H1 (cell line): ENCODE measurements around the gene MCEE. TPM values are rescaled to one million over a fixed set of nuclear protein-coding genes. Genes with fewer than 3 reads are reported as not detected.

Source experiments
- CTCF ChIA-PET: fragments of 300-600 bp; sonication (Branson Sonifier 250); formaldehyde crosslinking; loops from one replicate; lab custom pipeline; 2021; ENCODE audit not compliant: partially characterized antibody; lab: Charles Lee
- POLR2A ChIA-PET: fragments of 300-600 bp; sonication (Branson Sonifier 250); formaldehyde crosslinking; loops from one replicate; lab custom pipeline; 2021; ENCODE audit warnings: inconsistent platforms; ENCODE audit not compliant: partially characterized antibody; lab: Charles Lee
- DNase-seq, 2 experiments: peaks; one replicate each; pipeline versions ENCODE4 v3.0.0 to v3.0.0-alpha.2; 2010 to 2022; ENCODE audit warnings: low spot score in 2 of 2, low read depth in 1 of 2, mixed read lengths in 1 of 2
- FAIRE-seq: peaks from 2 replicates; lab custom pipeline; 2011; peaks lifted over from hg19 to GRCh38; lab: Jason Lieb, UNC
- H2AFZ ChIP-seq: 2 replicates; pipeline ENCODE4 v1.8.1; 2012; ENCODE audit warnings: low read length, inconsistent platforms
- H2AK5ac ChIP-seq: 2 replicates; pipeline ENCODE4 v1.6.1; 2013; ENCODE audit warnings: low read depth, low read length
- H2BK120ac ChIP-seq: replicated peaks from 2 replicates; pipeline ENCODE3; 2013; ENCODE audit warnings: low read depth, low read length, inconsistent platforms
- H2BK12ac ChIP-seq: 2 replicates; pipeline ENCODE4 v1.6.1; 2013; ENCODE audit warnings: low read depth, low read length
- H2BK15ac ChIP-seq: 2 replicates; pipeline ENCODE4 v1.6.1; 2013; ENCODE audit warnings: low read length
- H2BK20ac ChIP-seq: 2 replicates; pipeline ENCODE4 v1.6.1; 2013; ENCODE audit warnings: low read length
- H2BK5ac ChIP-seq: 2 replicates; pipeline ENCODE4 v1.6.1; 2013; ENCODE audit warnings: low read depth, low read length
- H3K14ac ChIP-seq: 2 replicates; pipeline ENCODE4 v1.6.1; 2013; ENCODE audit warnings: inconsistent platforms; ENCODE audit not compliant: insufficient read length
- H3K18ac ChIP-seq: 2 replicates; pipeline ENCODE4 v1.6.1; 2013; ENCODE audit warnings: low read length; ENCODE audit errors: extremely low read depth
- H3K23ac ChIP-seq: 2 replicates; pipeline ENCODE4 v1.6.1; 2013; ENCODE audit warnings: inconsistent platforms; ENCODE audit not compliant: insufficient read length
- H3K23me2 ChIP-seq: 2 replicates; pipeline ENCODE4 v1.6.1; 2013; ENCODE audit warnings: low read depth, low read length
- H3K27ac ChIP-seq: 2 replicates; pipeline ENCODE4 v1.6.1; 2011; ENCODE audit warnings: low read depth, low read length, inconsistent platforms
- H3K27me3 ChIP-seq, 4 experiments: replicated peaks in 1 of 4; 1 replicate in 1 of 4; 2 replicates in 3 of 4; pipeline versions ENCODE4 v1.6.1 to v1.8.1; 2011 to 2013; ENCODE audit warnings: low read length in 3 of 4, mild to moderate bottlenecking in 3 of 4, inconsistent platforms in 2 of 4, mixed read lengths in 2 of 4, moderate library complexity in 1 of 4; ENCODE audit not compliant: control insufficient read depth in 3 of 4, insufficient read depth in 3 of 4; ENCODE audit errors: extremely low read depth in 1 of 4
- H3K36me3 ChIP-seq, 4 experiments: 2 replicates each; pipeline versions ENCODE4 v1.6.1 to v1.8.1; 2011 to 2013; ENCODE audit warnings: mild to moderate bottlenecking in 4 of 4, low read length in 3 of 4, moderate library complexity in 2 of 4, control low read depth in 1 of 4, inconsistent platforms in 1 of 4; ENCODE audit not compliant: insufficient read depth in 4 of 4, control insufficient read depth in 2 of 4
- H3K4ac ChIP-seq: replicated peaks from 2 replicates; pipeline ENCODE3; 2013; ENCODE audit warnings: low read length, low read depth, mixed read lengths, inconsistent platforms; ENCODE audit not compliant: insufficient read length
- H3K4me1 ChIP-seq, 4 experiments: replicated peaks in 1 of 4; 1 replicate in 1 of 4; 2 replicates in 3 of 4; pipeline versions ENCODE4 v1.6.1 to v1.8.1; 2011 to 2013; ENCODE audit warnings: low read length in 3 of 4, inconsistent platforms in 2 of 4, mixed read lengths in 1 of 4; ENCODE audit not compliant: insufficient read depth in 4 of 4, control insufficient read depth in 3 of 4
- H3K4me2 ChIP-seq, 2 experiments: 2 replicates each; pipeline versions ENCODE4 v1.6.1 to v1.8.1; 2011 to 2013; ENCODE audit warnings: low read depth in 2 of 2, low read length in 2 of 2, control low read depth in 1 of 2, inconsistent platforms in 1 of 2, mild to moderate bottlenecking in 1 of 2; ENCODE audit not compliant: insufficient read depth in 1 of 2
- H3K4me3 ChIP-seq, 4 experiments: fragments of 200-600, 300-600 bp in 1 of 4; sonication (generic), shearing (Covaris generic), sonication (Bioruptor Twin) in 1 of 4; 2 replicates each; pipeline versions ENCODE4 v1.5.1 to v1.8.1; 2011 to 2016; ENCODE audit warnings: low read length in 4 of 4, low read depth in 3 of 4, control low read depth in 2 of 4, inconsistent platforms in 2 of 4, mild to moderate bottlenecking in 2 of 4, mixed read lengths in 1 of 4, moderate library complexity in 1 of 4; ENCODE audit not compliant: insufficient read depth in 2 of 4; ENCODE audit errors: extremely low read depth in 1 of 4
- H3K56ac ChIP-seq: replicated peaks from 2 replicates; pipeline ENCODE3; 2013; ENCODE audit warnings: low read depth, mild to moderate bottlenecking, mixed read lengths, low read length, inconsistent platforms; ENCODE audit not compliant: insufficient read length
- H3K79me1 ChIP-seq: 2 replicates; pipeline ENCODE4 v1.6.1; 2013; ENCODE audit warnings: low read depth, low read length, control low read depth
- H3K79me2 ChIP-seq, 2 experiments: 2 replicates each; pipeline versions ENCODE4 v1.6.1 to v1.8.1; 2012 to 2013; ENCODE audit warnings: low read length in 2 of 2, mild to moderate bottlenecking in 2 of 2, inconsistent platforms in 1 of 2; ENCODE audit not compliant: insufficient read depth in 2 of 2, control insufficient read depth in 1 of 2
- H3K9ac ChIP-seq, 4 experiments: replicated peaks in 1 of 4; 1 replicate in 1 of 4; 2 replicates in 3 of 4; pipeline versions ENCODE4 v1.6.1 to v1.8.1; 2011 to 2013; ENCODE audit warnings: low read depth in 3 of 4, low read length in 3 of 4, control low read depth in 2 of 4, mild to moderate bottlenecking in 2 of 4, moderate library complexity in 2 of 4, inconsistent platforms in 1 of 4; ENCODE audit errors: extremely low read depth in 1 of 4
- H3K9me3 ChIP-seq, 2 experiments: 2 replicates each; pipeline versions ENCODE4 v1.6.1 to v1.8.1; 2012 to 2013; ENCODE audit warnings: mild to moderate bottlenecking in 2 of 2, moderate library complexity in 2 of 2, control low read depth in 1 of 2, inconsistent platforms in 1 of 2, low read depth in 1 of 2, low read length in 1 of 2, mixed read lengths in 1 of 2; ENCODE audit not compliant: insufficient read depth in 2 of 2
- H4K20me1 ChIP-seq, 2 experiments: replicated peaks in 1 of 2; 2 replicates each; pipeline versions ENCODE3 to v1.8.1; 2011 to 2013; ENCODE audit warnings: inconsistent platforms in 2 of 2, low read length in 2 of 2, mild to moderate bottlenecking in 1 of 2; ENCODE audit not compliant: insufficient read depth in 2 of 2, control insufficient read depth in 1 of 2
- H4K5ac ChIP-seq: 2 replicates; pipeline ENCODE4 v1.6.1; 2013; ENCODE audit warnings: low read length, low read depth, mixed read lengths, inconsistent platforms; ENCODE audit not compliant: insufficient read length
- H4K8ac ChIP-seq: 2 replicates; pipeline ENCODE4 v1.8.0; 2013; ENCODE audit warnings: mild to moderate bottlenecking, moderate library complexity, low read length, inconsistent platforms; ENCODE audit not compliant: insufficient read depth; ENCODE audit errors: extremely low read depth
- H4K91ac ChIP-seq: replicated peaks from 2 replicates; pipeline ENCODE3; 2013; ENCODE audit warnings: low read length, mixed read lengths, inconsistent platforms; ENCODE audit not compliant: insufficient read length
- BRCA1 ChIP-seq: IDR thresholded peaks from 2 replicates; pipeline ENCODE4 v1.6.1; 2012; ENCODE audit warnings: low read depth, low read length, improper control_type of control experiment
- CBX8 ChIP-seq: fragments of 300-800, 300-1000 bp; sonication (generic); IDR thresholded peaks from 2 replicates; pipeline ENCODE4 v1.7.1; 2016; ENCODE audit warnings: low read depth, low read length, borderline replicate concordance
- CHD2 ChIP-seq: IDR thresholded peaks from 2 replicates; pipeline ENCODE4 v1.6.1; 2012; ENCODE audit warnings: low read length, improper control_type of control experiment
- EGR1 ChIP-seq: IDR thresholded peaks from 2 replicates; pipeline ENCODE4 v1.6.1; 2011; ENCODE audit warnings: low read depth, low read length, borderline replicate concordance
- EP300 ChIP-seq, 2 experiments: IDR thresholded peaks; 1 replicate in 1 of 2; 2 replicates in 1 of 2; pipeline ENCODE4 v1.6.1; 2011 to 2012; ENCODE audit warnings: low read depth in 2 of 2, low read length in 2 of 2, mild to moderate bottlenecking in 2 of 2, borderline replicate concordance in 1 of 2, inconsistent platforms in 1 of 2, moderate library complexity in 1 of 2
- HDAC6 ChIP-seq: IDR thresholded peaks from one replicate; pipeline ENCODE4 v1.7.1; 2012; ENCODE audit warnings: low read depth, mild to moderate bottlenecking, inconsistent platforms, low read length, moderate library complexity
- PHF8 ChIP-seq: fragments of 200-600 bp; sonication (generic); conservative IDR thresholded peaks from 2 replicates; pipeline ENCODE4 v1.7.1; 2012; ENCODE audit warnings: low read depth, mild to moderate bottlenecking, inconsistent platforms, low read length, moderate library complexity
- RBBP5 ChIP-seq: IDR thresholded peaks from 2 replicates; pipeline ENCODE4 v1.7.1; 2012; ENCODE audit warnings: low read depth, mild to moderate bottlenecking, inconsistent platforms, low read length, moderate library complexity, borderline replicate concordance
- RNF2 ChIP-seq: fragments of 200-900, 300-1000 bp; sonication (generic); IDR thresholded peaks from 2 replicates; pipeline ENCODE4 v1.7.1; 2016; ENCODE audit warnings: borderline replicate concordance, low read depth, mild to moderate bottlenecking, antibody characterized with exemption, low read length; ENCODE audit not compliant: poor library complexity, severe bottlenecking; ENCODE audit errors: missing control alignments
- SP4 ChIP-seq: IDR thresholded peaks from 2 replicates; pipeline ENCODE4 v1.6.1; 2012; ENCODE audit warnings: low read length, inconsistent platforms
- SUZ12 ChIP-seq: fragments of 200-600 bp; sonication (generic); IDR thresholded peaks from 2 replicates; pipeline ENCODE4 v1.6.1; 2012; ENCODE audit warnings: mild to moderate bottlenecking, inconsistent platforms, low read length, moderate library complexity, mixed read lengths
- TBP ChIP-seq: IDR thresholded peaks from 2 replicates; pipeline ENCODE4 v1.6.1; 2011; ENCODE audit warnings: low read depth, low read length, improper control_type of control experiment
- WGBS, 2 experiments: shearing (Covaris generic) in 1 of 2; methylation state at CpG; one replicate each; pipeline versions ENCODE4 v1.1.6 to v1.1.7; 2013 to 2015; ENCODE audit warnings: low lambda C conversion rate in 2 of 2, mixed read lengths in 2 of 2, inconsistent platforms in 1 of 2, low coverage in 1 of 2, missing lambda C conversion rate in 1 of 2; ENCODE audit not compliant: insufficient replicate concordance in 2 of 2, insufficient coverage in 1 of 2, insufficient read length in 1 of 2; ENCODE audit errors: extremely low coverage in 1 of 2, missing lambda C conversion rate in 1 of 2; 5-methylcytosine and 5-hydroxymethylcytosine counted together
- polyA plus RNA-seq, 7 experiments: library from polyadenylated mRNA; depleted of rRNA in 3 of 7; stranded (reverse) in 5 of 7; unstranded in 2 of 7; fragments of >200 nt in 5 of 7; fragments of 200-250 nt in 2 of 7; gene quantifications; 1 replicate in 5 of 7; 2 replicates in 1 of 7; 4 replicates in 1 of 7; pipeline versions ENCODE4 v1.2.1 to v1.2.3, GENCODE V29; 2011 to 2013; ENCODE audit warnings: missing spikeins in 2 of 7, mixed read lengths in 2 of 7
- total RNA-seq: library from RNA; stranded (reverse); fragmentation: NEBNext Ultra II Directional; extraction: Animal tissue kit (Norgen Biotek cat#: 25700); gene quantifications from 2 replicates; pipeline ENCODE4 v1.2.1, GENCODE V29; 2021

Gene MCEE
- total and polyA plus RNA-seq, 2 of the 8 experiments (the other 6 are each of a cell fraction or from before 2014, with no cell fraction given): 7.3 to 14.1 TPM

DNA sequence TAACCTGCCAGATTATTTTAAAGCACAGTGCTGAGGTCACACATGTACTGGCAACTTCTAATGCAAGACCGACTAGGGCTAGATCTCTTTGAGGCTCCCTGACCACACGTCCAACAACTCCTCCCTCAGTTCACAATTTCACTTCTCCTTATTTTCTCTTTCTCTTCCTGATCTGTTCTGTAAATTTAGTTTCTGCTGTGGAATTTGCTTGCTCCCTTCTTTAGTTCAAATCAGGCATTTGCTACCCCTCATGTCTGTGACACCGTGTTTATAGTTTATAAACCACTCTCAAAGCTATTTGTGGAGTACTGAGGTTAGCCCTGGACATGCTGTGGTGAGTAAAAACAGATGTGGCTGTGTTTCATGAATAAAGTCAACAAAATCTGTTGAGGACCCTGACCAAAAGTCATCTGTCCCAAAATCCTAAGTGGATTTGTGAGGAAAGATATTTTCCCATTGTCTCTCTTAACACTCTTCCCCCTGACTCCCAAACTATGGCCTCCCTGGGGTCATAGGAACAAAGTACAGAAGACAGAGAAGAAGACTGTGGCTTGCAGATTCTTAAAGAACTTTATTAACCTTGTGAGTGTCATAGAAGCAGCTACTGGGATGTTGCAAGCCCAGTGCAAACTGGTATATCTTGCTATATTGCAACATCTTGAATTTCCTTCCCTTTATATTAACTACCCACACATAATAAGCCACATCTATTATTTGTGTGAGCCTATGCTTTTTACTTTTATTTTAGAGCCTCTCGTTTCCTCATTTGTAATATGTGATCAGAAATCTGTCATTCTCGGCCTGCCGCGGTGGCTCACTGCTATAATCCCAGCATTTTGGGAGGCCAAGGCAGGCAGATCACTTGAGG is 65.0 kb downstream of the MCEE start:
- Histone ChIP-seq H3K79me1 (no peaks in the 10 kb centered on the region), H3K27me3 (no peaks in the 10 kb centered on the region; a peak in 1 of 7 replicates), H4K8ac (no peak overlapping the region), H3K4me3 (no peak overlapping the region), H2AK5ac (no peak overlapping the region), H3K4me1 (peaks cover 0 to 6% (median 1%) of the 10 kb centered on the region in 4 experiments; a peak in 5 of 7 replicates), H3K36me3 (no peaks in the 10 kb centered on the region), H2AFZ (no peak overlapping the region), H4K5ac (no peak overlapping the region), H3K56ac (no peak overlapping the region), H3K23ac (no peak overlapping the region), H2BK5ac (no peak overlapping the region), H3K9me3 (no peaks in the 10 kb centered on the region), H2BK120ac (no peak overlapping the region), H2BK20ac (no peak overlapping the region), H3K9ac (no peak overlapping the region), H3K27ac (no peak overlapping the region), H3K79me2 (peaks cover 0 to 12% of the 10 kb centered on the region in 2 experiments; a peak in 3 of 4 replicates), H4K91ac (no peak overlapping the region), H2BK12ac (no peak overlapping the region), H3K23me2 (peaks cover 13% of the 10 kb centered on the region), H3K18ac (no peak overlapping the region), H4K20me1 (no peaks in the 10 kb centered on the region), H3K4me2 (no peak overlapping the region), H2BK15ac (no peak overlapping the region), H3K4ac (no peak overlapping the region), H3K14ac (no peak overlapping the region)
- FAIRE-seq (no peak), DNase-seq (no peak)
- ChIA-PET CTCF (interaction anchor here (1.0 kb wide), 1 partner anchor 80 kb away, joined by 3 read pairs; no protein-coding TSS in a partner anchor), POLR2A (no interaction called here)
- WGBS, 2 experiments: 91% methylated on average over 7 of the region's 7 CpGs; no CpG with 5 or more reads in 1 of the 2 experiments
- TF ChIP-seq TBP (no peak), CHD2 (no peak), PHF8 (no peak), BRCA1 (no peak), HDAC6 (no peak), RNF2 (no peak), SUZ12 (no peak), CBX8 (no peak), RBBP5 (no peak), EGR1 (no peak), SP4 (no peak), EP300 (IDR thresholded peaks at IDR 0.05; ENCODE audit: borderline replicate concordance in 1 of 2, low read depth in 2 of 2, low read length in 2 of 2) (no peak)
